Right lung (tissue), 10 donors: Measurements from ENCODE around the gene IL25. TPM values are rescaled to one million over a fixed set of nuclear protein-coding genes. Genes with fewer than 3 reads are reported as not detected.
"Not testable (repeated sequence)": the region's sequence is repeated elsewhere in the genome, so short reads cannot be mapped to it uniquely, and the experiment has no call there.

Experiments used
- DNase-seq, 2 donors: peaks; one replicate each; pipeline ENCODE4 v3.0.0-alpha.2; 2013
- long read RNA-seq, 8 donors: transcript quantifications; one replicate each; lab custom pipeline, GENCODE V29; 2026
- polyA plus RNA-seq, 5 donors: library from polyadenylated mRNA; unstranded; fragments of 120-200 nt; gene quantifications; one replicate each; pipeline versions ENCODE4 v1.2.1 to v1.2.3, GENCODE V29; 2013; ENCODE audit warnings: inconsistent platforms in 1 of 5, low replicate concordance in 1 of 5; ENCODE audit not compliant: insufficient read length in 5 of 5, insufficient read depth in 1 of 5

Gene IL25
- polyA plus RNA-seq = not detected
- long read RNA-seq, donor 1 = 0 reads
- long read RNA-seq, donor 2 = 0 reads
- long read RNA-seq, donor 3 = 0 reads
- long read RNA-seq, donor 4 = 0 reads
- long read RNA-seq, donor 5 = 0 reads
- long read RNA-seq, donor 6 = 0 reads
- long read RNA-seq, donor 7 = 0 reads
- long read RNA-seq, donor 8 = 0 reads

GRCh38 chr14:23372509-23372908, at the start of gene IL25:
Gene IL25 (plus strand): TSS chr14:23372809.
- DNase-seq = no peak

GRCh38 chr14:23323838-23324454, 48.7 kb upstream of the IL25 start:
- no peak for DNase-seq

DNA sequence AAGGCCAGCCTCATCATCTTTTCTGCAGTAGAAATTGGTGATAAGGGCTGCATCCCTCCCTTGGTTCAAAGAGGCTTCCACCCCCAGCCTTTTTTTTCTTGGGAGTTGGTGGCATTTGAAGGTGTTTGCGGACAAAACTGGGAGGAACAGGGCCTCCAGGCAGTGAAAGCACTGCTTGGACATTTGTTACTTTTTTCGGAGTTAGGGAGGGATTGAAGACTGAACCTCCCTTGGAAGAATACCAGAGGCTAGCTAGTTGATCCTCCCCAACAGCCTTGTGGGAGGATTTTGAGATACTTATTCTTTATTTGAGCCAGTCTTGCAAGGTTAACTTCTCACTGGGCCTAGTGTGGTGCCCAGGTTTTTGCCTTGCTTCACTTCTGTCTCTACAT, 48.2 kb upstream of the IL25 start:
- no peak for DNase-seq

GRCh38 chr14:23324993-23325392, 47.6 kb upstream of the IL25 start:
- no peak for DNase-seq

GRCh38 chr14:23325746-23326145, 46.9 kb upstream of the IL25 start:
- DNase-seq = not testable (repeated sequence)

DNA sequence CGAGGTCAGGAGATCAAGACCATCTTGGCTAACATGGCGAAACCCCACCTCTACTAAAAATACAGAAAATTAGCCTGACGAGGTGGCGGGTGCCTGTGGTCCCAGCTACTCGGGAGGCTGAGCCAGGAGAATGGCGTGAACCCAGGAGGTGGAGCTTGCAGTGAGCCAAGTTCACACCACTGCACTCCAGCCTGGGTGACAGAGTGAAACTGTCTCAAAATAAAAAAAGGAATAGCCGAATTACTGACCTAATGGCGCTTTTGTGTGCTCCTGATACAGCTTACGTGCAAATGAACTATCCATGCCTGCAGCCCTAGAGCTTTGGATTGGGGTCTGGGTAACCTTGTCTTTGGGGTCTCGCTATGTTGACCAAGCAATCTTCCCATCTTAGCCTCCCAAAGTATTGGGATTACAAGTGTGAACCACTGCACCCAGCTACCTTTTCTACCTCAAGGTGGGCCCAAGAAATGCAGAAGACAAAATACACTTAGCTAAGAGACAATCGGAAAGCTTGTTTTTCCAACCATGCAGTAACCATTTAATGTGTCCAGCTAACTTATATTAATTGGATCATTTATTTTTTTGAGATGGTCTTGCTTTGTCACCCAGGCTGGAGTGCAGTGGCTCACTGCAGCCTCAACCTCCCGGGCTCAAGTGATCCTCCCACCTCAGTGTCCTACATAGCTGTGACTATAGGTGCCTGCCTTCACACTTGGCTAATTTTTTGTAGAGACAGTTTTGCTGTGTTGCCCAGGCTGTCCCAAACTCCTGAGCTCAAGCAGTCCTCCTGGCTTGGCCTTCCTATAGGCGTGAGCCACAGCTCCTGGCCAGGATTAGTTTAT, 45.9 kb upstream of the IL25 start:
- DNase-seq = no peak

- DNase-seq = peak; percentile 51 to 74
Measured at GRCh38 chr14:23327947-23328744, 44.5 kb upstream of the IL25 start.

DNA sequence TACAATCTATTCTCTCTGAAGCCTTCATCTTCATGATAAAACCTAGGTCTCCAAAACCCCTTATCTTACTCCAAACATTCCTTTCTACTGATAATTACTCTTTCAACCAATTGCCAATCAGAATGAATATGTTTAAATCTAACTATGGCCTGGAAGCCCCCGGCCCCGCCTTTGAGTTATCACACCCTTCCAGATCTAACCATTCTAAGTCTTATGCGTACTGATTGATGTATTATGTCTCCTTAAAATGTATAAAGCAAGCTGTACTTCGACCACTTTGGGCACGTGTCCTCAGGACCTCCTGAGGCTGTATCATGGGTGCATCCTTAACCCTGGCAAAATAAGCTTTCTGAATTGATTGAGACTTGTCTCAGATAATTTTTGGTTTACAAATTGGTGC, 37.0 kb upstream of the IL25 start:
- no peak for DNase-seq

- DNase-seq = no peak
Measured at GRCh38 chr14:23339506-23340268, 32.9 kb upstream of the IL25 start.

DNA sequence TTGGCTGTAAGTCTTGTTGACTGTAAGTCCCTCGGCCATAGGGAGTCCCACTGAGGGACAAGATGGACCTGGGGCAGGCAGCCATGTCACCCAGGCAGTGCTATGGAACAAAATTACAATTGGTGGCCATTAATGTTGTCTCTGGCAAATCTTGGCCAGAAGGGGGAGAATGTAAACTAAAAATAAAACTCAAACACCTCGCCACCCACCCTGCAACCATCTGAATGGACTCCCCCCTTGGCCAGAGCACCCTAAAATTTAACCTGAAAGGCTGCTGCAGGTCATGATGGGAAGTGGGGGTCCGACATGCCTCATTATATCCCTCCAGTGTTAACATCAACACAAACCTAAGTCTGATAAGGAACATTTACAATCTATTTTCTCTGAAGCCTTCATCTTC, 28.1 kb upstream of the IL25 start:
- DNase-seq = no peak

DNA sequence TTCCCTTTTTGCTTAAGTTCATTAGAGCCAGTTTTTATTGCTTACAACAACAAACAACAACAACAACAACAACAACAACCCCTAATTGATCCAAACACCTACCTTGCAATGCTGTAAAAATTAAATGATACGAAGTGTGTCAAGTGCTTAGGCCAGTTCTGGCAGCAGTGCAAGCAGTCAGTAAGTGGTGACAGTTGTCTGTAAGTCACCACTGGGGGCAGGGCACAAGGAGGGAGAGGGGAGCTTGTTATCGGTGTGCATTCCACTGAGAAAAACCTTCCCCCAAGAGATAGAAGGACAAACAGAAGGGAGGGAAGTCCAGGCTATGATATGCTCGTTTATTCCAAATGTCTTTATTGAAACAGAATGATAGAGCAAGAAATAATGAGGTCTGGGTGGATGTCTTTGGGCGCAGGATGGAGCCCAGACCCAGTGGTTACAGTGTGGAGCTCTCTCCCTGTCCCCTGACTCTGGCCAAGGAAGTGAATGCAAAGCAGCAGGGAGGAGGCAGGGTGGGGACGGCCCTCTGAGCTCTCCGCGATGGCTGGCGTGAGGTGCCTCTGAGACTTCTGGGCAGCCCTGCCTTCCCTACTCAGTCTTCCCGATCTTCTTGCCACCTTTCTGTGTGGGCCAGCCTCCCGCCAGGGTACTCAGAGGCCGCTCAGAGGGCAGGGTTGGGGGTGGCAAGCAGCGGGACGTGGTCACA, 26.5 kb upstream of the IL25 start:
- DNase-seq = no peak

DNA sequence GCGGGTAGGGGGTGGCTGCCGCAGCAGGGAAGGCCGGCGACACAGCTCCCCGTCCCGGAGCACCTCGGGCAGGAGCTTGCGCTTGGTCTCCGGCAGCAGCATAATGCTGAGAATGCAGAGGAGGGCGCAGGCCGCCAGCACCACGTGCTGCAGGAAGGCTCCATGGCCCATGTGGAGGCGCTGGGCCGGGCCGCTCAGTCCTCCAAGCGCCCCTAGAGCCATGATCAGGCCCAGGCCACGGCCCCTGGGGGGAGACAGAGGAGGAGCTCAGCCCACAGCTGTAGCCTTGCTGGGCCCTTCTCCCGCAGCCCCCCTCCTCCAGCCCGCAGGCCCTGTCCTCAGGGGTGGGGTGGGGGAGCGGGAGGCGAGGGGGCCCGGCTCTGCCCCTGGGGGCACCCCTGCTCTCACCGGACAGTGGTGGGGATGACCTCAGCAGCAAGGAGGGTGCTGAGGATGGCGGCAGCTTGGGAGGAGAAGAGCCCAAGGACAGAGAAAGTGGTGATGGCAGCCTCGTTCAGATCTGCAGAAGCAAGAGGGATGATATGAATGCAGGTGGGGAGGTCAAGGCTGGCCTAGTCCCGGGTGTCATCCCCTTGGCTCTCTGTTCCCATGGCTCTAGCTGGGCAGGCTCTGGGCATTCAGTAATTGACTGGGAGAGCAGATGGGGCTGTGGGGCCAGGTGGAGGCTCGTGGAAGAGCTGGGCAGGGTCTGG, 25.8 kb upstream of the IL25 start:
- no peak for DNase-seq

- DNase-seq = no peak
Measured at GRCh38 chr14:23347406-23348296, 25.0 kb upstream of the IL25 start.

DNA sequence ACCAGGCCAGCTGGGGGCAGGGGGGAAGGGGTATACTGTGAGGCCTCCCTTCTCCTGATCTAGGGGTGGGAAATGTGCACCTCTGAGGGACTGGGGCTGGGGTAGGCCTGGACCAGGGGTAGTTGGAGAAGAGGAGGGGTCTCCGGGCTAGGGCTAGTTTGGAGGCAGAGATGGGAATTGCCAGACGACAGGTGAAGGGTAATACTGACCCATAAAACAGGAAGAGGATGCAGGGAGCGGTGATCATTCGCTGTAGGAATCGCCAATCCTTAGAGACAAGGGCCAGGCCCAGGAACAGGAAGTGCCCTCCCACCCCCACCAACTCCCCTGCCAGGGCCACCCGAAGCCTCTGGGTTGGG, 24.3 kb upstream of the IL25 start:
- DNase-seq = no peak

DNA sequence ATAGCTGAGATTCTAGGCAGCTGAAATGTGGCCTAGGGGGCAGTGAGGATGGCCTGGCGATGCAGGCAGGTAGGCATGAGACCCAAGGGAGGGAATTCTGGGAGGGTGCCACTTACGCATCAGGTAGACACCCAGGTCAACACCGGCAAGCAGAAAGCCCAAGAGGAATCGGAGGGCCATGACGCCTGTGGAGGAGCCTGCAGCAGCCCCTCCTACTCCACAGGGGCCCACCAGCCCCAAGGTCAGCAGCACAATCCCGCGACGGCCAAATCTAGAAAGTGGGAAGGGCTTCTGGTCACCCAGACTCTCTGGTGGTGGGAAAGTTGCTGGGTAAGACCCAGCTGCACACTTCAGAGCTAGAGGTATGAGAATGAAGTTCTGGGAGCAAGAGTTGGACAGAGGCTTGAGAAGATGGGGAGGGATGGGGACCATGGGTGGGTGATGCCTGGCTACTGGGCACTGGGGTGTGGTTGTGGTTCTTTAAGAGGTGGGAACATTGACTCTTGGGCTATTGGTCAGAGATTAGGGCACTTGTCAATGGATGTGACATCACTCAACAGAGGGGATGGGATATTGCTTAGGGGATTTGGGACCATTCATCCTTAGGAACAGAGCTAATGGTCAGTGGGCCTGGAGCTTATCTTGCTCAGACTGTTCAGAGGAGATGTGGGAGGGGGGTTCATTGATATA, 23.3 kb upstream of the IL25 start:
- no peak for DNase-seq

DNA sequence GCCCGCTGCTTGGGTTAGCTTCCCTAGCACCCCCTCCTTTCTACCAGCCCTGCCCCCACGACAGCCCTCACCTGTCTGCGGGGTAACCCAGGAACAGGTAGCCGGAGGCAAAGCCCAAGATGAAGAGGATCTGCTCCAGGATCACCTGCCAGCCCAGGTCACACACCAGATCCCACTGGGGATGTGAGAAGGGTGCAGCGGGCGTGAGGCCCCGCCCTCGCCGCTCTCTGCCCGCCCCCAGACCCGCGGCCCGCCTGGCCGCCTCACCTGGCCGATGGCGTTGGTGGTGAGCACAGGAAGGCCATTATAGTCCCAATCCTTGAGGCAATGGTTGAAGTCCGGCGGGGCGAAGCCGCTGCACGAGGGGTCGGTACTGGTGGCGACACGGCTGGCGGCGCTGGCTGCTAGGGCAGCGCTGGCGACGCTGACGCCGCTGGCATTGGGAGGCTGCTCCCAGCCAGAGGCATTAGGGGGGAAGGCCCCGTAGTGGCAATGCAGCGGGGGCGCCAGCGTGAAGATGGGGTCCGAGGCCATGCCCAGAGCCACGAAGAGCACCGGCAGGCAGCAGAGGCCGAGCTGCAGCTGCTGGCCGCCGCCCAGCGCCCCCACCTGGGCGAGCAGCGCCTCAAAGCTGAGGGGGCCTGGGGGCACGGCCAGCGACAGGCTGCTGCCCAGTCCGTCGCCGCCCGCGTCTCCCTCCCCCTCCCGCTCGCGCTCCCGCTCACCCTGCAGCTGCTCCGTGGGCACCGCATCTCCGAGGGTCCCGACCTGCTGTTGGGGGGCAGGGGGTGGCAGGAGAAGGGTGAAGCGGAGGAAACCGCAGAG, 20.7 kb upstream of the IL25 start:
- DNase-seq = peak in 1 of 2 donors; percentile 17
